NCI-H2171 treated with DMSO at 0.1 percent for 48 hours (cell line): Measurements from ENCODE around the gene FNDC4.

Experiments
- DNase-seq: peaks from one replicate; lab custom pipeline; 2025; lab: John Stamatoyannopoulos, UW

FNDC4 gene

GRCh38 chr2:27493948-27494283 lies 1.1 kb downstream of the FNDC4 start:
- DNase-seq, result no peak

GRCh38 chr2:27492557-27492956 lies 2.4 kb downstream of the FNDC4 start:
- DNase-seq, result no peak

- DNase-seq, result peak; percentile 100
Measured at GRCh38 chr2:27489498-27490397, 5.3 kb downstream of the FNDC4 start, which contains the start of gene IFT172. Gene IFT172 (minus strand): TSS chr2:27489743. CDS start chr2:27489653, 90 bp downstream.

- no peak for DNase-seq
Measured at GRCh38 chr2:27489118-27489497, 5.9 kb downstream of the FNDC4 start.

- DNase-seq, result no peak
Measured at GRCh38 chr2:27485496-27485895, 9.5 kb downstream of the FNDC4 start.

GRCh38 chr2:27471961-27472360 lies 23.0 kb downstream of the FNDC4 start:
- no peak for DNase-seq

GRCh38 chr2:27464443-27464842 lies 30.6 kb downstream of the FNDC4 start:
- no peak for DNase-seq

- DNase-seq, result no peak
Measured at GRCh38 chr2:27461118-27461517, 33.9 kb downstream of the FNDC4 start.

GRCh38 chr2:27453968-27454367 lies 41.0 kb downstream of the FNDC4 start:
- no peak for DNase-seq

- no peak for DNase-seq
Measured at GRCh38 chr2:27451095-27451494, 43.9 kb downstream of the FNDC4 start.

GRCh38 chr2:27448381-27448780 lies 46.6 kb downstream of the FNDC4 start:
- DNase-seq, result no peak

GRCh38 chr2:27446057-27446456 lies 48.9 kb downstream of the FNDC4 start:
- DNase-seq, result no peak

- DNase-seq, result no peak
Measured at GRCh38 chr2:27445615-27446014, 49.4 kb downstream of the FNDC4 start.

- no peak for DNase-seq
Measured at GRCh38 chr2:27445155-27445554, 49.8 kb downstream of the FNDC4 start.

- peak; percentile 52 for DNase-seq
Measured at GRCh38 chr2:27442920-27443282, 52.1 kb downstream of the FNDC4 start.

- DNase-seq, result peak; percentile 91
Measured at GRCh38 chr2:27441958-27442919, 52.8 kb downstream of the FNDC4 start, which contains the start of gene KRTCAP3. Gene KRTCAP3 (plus strand): TSS chr2:27442381. CDS start chr2:27442413, 32 bp downstream.
